ENCODE data around the gene CTU2.

- TF ChIP-seq POLR2AphosphoS5 (IDR thresholded peaks at IDR 0.05; ENCODE audit: low read length) (no peak), BCL3 (IDR thresholded peaks at IDR 0.05; ENCODE audit: borderline replicate concordance, insufficient read depth, low read depth, low read length, poor library complexity, severe bottlenecking) (no peak), POLR2A (IDR thresholded peaks at IDR 0.05; ENCODE audit: low read depth, low read length) (no peak), GABPA (IDR thresholded peaks at IDR 0.05; ENCODE audit: low read depth) (no peak), CEBPB (IDR thresholded peaks at IDR 0.05; ENCODE audit: borderline replicate concordance in 1 of 2, low read depth in 2 of 2, low read length in 2 of 2) (no peak), TCF7 (IDR thresholded peaks at IDR 0.05; ENCODE audit: borderline replicate concordance) (no peak), CREM (IDR thresholded peaks at IDR 0.05; ENCODE audit: low read depth) (no peak), NFYB (IDR thresholded peaks at IDR 0.05; ENCODE audit: insufficient read depth, low read depth, low read length) (no peak), SIN3A (IDR thresholded peaks at IDR 0.05; ENCODE audit: low read depth, low read length) (no peak), CTCF (IDR thresholded peaks at IDR 0.05 in 2 of 3, conservative IDR thresholded peaks at IDR 0.05 in 1 of 3; ENCODE audit: control insufficient read depth in 2 of 3, extremely low read depth in 1 of 3, insufficient read depth in 1 of 3, low read depth in 3 of 3, low read length in 3 of 3) (no peak), EZH2 (IDR thresholded peaks at IDR 0.05; ENCODE audit: borderline replicate concordance, control insufficient read depth, low read depth, low read length) (no peak), SMAD1 (IDR thresholded peaks at IDR 0.05; ENCODE audit: low read depth, partially characterized antibody) (no peak), EP300 (IDR thresholded peaks at IDR 0.05; ENCODE audit: borderline replicate concordance in 1 of 2, control insufficient read depth in 1 of 2, low read depth in 2 of 2, low read length in 2 of 2) (no peak), SIX5 (IDR thresholded peaks at IDR 0.05; ENCODE audit: low read depth, low read length, severe bottlenecking) (no peak)
Measured at GRCh38 chr16:88669980-88670379, 36.3 kb upstream of the CTU2 start.

Data from GM12878 (cell line).